HG02571 (cell line): ENCODE measurements around the gene DOCK4.

Source experiments
- ATAC-seq: cut with Tn5 transposase; IDR thresholded peaks from one replicate; pipeline ENCODE4 v1.9.1; 2021; ENCODE audit warnings: mild to moderate bottlenecking, moderate library complexity; ENCODE audit not compliant: unreplicated experiment

The DOCK4 gene

DNA sequence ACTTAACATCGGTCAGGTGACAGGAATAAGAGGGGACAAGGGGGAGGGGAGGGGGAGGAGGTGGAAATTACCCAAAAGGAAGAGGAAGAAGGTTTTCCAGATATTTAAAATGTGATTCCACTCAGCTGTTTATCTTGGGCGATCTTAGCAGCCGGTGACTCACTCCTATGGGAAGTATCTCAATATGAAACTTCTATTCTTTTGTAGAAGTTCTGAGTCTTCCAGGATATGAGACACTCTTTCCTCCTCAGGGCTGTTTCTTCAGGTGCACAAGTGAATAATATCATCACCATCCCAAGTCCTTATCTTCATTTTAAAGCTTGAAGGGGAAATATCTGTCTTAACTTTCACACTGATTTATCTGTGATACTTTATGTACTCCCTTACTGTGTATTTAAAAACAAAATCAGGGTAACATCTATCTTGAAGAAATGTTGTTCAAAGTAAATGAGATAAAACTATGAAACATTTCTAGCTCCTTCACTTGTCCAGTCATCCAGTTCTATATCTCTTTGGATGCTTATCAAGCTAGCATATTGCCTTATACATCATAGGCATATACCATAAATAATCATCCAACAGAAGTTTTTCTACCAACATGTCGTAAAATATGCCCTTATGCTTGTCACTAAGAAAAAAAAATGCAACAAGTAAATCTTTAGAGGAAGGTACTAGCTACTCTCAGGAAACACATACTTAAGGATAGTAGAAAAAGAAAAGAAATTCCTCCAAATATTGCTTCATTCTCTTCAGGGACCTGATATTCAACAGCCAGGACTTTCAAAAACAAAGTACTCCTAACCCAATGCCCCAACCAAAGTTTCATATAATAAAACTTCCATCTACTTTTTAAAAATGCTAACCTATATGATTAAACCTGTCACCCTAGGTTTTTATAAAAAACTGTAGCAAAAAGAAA lies 13.7 kb downstream of the DOCK4 start:
- no peak for ATAC-seq

DNA sequence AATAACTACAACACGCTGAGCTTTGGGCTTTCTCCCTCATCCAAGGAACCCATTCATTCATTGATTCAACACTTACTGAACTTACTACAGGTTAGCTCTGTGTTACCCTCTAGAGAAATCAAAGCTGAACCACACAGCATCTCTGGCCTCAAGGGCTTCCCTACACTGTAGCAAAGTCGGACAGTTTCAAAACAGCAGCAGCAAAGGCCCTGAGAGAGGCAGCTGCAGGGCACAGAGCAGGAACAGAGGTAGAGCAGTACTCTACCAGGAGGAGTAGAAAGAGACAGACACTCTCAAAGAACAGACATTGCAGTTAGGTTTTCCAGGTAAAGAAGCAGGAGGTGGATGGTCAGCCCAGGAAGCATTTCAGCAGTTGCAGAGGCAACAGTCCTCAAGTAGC lies 16.1 kb downstream of the DOCK4 start:
- ATAC-seq: no peak

DNA sequence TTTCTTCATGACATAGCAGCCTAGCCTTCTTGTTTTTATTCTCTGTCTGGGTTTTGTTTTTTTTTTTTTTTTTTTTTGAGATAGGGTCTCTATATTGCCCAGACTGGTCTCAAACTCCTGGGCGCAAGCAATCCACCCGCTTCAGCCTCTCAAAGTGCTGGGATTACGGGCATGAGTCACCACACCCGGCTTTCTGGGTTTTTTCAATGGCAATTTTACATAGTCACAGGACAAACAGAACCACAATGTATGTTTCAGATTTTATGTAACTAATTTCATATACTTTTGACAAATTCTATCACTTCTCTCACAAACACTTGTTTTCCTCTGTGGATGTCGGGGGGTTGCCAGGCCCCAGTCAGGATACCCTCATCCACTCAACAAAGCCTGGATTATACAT lies 16.5 kb downstream of the DOCK4 start:
- no peak for ATAC-seq

DNA sequence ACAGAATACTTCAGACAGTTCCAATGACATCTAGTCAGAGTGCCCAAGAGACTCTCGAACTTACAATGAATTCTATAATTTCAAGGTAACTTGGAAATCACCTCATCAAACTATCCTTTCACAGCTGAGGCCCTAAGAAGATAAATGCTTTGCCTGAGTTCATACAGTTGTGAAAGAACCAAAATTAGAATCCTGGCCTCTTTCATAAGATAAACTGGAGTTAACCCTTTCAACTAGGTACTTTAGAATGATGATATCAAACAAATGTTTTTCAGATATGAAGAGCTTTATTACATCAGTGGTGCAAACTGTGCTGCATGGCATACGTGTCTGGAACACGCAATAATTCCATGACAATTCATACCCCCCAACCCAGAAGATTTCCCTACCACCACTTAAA lies 17.9 kb downstream of the DOCK4 start:
- no peak for ATAC-seq

DNA sequence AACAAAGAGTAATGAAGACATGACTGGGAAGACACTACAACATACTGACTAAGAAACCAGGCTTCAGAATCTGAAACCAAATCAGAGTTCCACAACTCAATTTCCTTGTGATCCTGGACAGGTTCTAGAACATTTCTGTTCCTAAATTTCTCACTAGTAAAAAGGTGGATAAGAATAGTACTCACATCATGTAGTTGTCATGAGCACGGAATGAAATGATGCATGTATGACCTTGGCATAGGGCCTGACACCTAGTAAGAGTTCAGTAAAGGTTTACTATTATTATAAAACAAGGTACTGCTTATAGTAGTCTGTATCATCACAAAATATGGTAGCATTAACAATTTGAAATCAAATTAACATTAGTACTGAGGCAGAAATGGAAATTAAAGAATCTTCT lies 19.9 kb downstream of the DOCK4 start:
- ATAC-seq: no peak

DNA sequence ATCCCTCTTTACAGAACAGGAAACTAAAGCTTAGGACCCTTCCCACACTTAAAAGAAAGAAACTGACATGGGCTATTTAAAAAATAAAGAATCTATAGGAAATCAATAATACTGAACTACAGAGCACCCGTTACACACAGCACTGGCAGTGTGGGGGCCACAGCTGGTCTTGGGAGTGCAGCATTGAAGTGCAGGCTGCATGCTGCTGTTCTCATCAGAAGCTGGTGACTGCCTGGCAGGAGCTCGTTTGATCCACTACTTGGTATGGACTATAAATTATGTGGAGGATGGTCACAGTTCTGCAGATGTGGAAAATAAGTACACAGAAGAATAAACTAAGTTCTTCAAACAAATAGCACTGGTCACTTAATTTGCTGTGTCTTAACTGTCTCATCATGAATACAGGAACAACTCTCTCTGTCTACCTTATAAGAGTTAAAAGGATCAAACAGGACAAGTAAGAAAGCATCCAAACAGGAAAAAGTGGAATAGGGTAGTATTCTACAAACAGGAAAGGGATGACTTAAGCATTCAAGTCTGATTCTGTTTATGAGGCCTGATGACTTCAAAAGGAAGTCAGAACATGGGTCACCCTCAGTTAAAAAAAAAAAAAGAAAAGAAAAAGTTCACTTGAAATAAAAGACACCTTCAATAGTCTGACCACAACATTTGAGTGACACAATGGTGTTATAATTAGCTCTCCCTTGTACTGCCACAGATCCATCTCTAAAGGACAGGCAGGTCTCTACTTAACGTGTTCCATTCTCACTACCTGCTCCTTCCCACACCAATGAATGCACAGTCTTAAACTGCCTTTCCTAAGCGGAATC lies 21.0 kb downstream of the DOCK4 start:
- no peak for ATAC-seq

GRCh38 chr7:112184455-112184854 lies 21.7 kb downstream of the DOCK4 start:
- ATAC-seq: no peak

DNA sequence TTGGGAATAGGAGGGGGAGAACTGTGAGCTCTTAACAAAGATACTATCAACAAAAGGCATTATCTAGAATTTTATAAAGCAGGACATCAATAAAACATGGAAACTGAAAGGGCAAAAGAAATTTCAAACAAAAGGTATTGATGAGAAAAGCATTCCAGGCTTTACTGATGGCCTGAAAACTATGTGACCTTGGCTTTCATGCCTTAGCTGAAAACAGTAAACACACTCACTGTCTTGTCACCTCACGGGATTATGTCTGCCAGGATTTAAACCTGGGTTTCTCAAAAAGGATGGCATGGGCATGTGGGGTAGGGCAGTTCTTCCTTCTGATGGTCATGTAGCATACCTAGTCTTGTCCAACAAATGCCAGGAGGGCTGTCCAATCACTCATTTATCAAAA lies 22.9 kb downstream of the DOCK4 start:
- no peak for ATAC-seq

GRCh38 chr7:112182749-112183148 lies 23.4 kb downstream of the DOCK4 start:
- no peak for ATAC-seq

GRCh38 chr7:112180223-112180622 lies 26.0 kb downstream of the DOCK4 start:
- ATAC-seq: no peak

DNA sequence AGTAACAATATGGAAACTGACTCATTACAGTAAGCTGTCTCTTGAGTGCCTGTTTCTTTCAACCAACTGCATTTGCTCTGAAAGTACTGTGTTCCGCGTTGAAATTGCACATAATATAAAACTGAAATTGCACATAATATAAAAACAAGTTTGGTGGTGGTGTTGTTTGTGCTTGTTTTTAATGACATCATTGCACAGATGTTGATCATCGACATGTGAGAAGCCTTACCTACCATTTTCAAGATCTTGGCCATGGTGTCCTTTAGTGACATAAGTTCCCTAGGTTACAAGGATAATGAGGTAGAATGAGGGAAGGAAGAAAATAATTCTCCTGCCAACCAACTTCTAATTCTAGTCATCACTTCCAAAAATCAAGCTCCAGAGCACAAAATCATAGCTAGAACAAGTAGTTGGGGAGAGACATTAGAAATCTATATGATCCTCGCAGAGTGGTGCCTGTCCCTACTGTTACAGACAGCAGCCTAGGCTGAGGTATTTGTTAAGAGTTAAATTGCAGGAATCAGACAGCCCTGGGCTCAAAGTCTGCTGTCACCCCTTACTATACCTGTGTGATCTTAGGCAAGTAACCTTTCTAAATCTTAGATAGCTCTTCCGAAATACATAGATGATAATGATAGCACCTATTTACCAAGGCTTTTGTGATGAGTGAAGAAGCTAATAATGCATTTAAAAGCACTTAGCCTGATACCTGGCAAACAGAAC lies 29.3 kb downstream of the DOCK4 start:
- no peak for ATAC-seq

GRCh38 chr7:112176241-112176640 lies 30.0 kb downstream of the DOCK4 start:
- ATAC-seq: no peak

DNA sequence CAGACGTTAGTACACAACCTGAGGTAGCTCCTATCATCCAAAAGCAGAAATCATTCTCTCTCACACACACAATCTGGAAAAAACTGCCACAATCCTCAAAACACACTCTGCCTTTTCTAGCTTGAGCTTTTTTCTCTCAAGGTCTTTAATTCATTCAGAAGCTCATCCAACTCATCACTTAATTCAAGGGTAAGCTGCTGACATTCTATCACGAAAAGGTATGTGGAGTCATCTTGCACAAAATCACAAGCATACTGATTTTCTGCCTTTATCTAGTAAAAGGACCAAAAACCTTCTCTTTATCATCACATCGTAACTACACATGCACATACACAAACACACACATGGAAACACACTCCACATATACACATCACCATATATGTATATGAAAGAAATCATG lies 32.0 kb downstream of the DOCK4 start:
- no peak for ATAC-seq

DNA sequence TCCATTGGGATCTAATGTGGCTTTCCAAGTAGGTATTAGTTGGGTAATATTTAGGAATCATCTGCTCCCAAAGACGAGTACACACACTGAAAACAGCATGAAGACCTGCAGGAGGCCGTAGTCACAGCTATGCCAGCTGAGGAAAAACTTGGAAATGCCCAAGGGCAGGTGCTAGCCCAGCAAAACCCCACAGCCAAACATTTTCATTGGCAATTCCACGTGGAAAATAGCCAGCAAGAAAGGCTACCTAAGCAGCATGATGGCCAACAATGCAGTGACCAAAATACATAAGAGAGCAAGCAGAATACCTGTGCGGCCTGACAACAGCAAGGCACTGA lies 32.7 kb downstream of the DOCK4 start:
- no peak for ATAC-seq

DNA sequence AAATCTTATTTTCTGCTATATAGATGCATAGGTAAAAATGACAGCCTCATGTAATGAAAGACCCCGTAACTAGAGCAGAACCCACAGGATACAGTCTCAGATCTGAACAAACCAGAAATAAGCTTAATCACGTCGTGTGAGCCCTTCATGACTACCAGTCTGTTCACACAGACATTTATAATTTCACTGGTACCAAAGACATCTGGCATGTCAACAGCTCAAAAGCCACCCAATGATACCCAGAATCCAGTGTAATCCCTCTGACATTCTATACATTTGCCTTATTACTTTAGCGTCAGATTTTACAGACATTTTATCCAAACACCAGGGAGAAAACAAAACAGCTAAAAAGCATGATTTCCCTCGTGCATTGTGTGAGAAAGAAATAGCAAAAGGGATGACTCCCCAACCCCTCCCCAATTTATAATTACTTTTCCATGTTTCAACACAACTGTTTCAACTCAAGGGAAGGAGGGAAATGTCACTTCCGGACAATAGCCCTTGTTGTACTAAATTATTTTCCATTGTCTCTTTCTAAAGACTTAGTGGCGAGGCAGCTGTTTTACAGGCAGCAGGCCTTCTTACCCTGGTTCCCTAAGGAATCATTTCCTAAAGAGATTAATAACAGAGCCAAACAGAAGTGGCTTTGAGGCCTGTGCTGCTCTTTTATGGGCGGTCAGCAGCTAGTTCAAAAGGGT lies 33.2 kb downstream of the DOCK4 start:
- no peak for ATAC-seq

GRCh38 chr7:112171673-112172072 lies 34.5 kb downstream of the DOCK4 start:
- ATAC-seq: no peak

GRCh38 chr7:112168915-112169314 lies 37.3 kb downstream of the DOCK4 start:
- ATAC-seq: no peak

GRCh38 chr7:112167147-112167546 lies 39.1 kb downstream of the DOCK4 start:
- no peak for ATAC-seq

DNA sequence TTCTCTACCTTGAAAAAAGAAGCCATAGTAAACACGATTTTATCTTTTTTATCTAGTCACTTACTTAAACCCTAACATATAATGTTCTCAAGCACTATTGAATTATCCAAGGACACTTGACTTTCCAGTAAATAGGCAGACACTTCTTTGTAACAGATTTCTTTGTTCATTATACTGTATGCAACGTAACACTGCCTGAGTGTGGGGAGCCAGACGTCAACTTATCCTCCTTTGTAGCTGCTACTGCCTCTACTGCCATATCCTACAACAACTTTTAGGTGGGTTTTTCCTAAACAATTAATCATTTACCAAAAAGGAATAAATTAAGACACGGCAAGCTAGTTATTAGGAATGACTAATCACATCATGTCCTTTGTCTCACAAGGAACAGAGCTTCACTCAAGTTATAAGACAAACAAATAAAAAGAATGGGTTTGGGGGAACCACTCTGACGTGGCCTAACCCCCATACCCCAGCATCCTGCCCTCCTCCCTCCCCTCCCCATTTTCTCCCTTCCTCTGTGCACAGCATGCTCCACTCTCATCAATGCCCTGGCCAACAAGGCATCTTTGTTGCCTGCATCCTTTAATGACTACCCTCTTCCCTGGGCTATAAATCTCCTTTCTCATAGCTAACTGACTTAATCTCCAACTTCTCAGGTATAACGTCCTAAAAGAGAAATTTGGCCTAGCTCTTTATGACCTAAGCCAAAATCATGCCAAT lies 43.3 kb downstream of the DOCK4 start:
- no peak for ATAC-seq

DNA sequence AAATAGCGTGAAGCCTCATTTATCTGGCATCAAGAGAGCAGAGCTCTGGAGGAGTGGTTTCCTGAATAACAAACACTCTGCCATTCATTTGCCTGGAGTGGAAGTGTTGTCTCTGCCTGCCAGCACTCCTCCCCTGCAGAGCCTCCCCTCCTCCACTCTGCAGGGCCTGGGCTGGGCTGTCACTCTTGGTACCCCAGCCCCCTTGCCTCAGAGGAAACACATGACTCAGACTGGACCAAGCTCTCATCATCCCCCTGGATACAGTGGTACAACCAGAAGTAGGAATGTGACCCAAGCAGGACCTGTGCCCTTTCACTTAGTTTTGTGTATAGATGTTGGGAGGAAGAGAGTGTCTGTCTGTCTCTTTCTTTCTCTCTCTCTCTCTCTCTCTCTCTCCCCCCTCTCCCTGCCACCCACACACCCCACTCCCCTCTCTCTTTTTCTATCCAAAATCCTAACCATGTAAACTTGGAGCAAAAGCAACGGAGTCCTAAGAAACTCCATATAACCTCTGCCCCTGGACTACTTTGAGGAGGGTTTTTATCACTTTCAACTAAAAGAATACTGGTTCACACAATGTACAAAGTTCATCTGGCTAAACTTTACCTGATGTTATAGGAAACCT lies 43.9 kb downstream of the DOCK4 start:
- no peak for ATAC-seq
